HG03159 (cell line): Measurements from ENCODE around the gene ADAMTSL2.

Source experiments
- ATAC-seq: cut with Tn5 transposase; IDR thresholded peaks from one replicate; pipeline ENCODE4 v1.9.1; 2021; ENCODE audit warnings: mild to moderate bottlenecking, moderate library complexity; ENCODE audit not compliant: unreplicated experiment

ADAMTSL2 gene

DNA sequence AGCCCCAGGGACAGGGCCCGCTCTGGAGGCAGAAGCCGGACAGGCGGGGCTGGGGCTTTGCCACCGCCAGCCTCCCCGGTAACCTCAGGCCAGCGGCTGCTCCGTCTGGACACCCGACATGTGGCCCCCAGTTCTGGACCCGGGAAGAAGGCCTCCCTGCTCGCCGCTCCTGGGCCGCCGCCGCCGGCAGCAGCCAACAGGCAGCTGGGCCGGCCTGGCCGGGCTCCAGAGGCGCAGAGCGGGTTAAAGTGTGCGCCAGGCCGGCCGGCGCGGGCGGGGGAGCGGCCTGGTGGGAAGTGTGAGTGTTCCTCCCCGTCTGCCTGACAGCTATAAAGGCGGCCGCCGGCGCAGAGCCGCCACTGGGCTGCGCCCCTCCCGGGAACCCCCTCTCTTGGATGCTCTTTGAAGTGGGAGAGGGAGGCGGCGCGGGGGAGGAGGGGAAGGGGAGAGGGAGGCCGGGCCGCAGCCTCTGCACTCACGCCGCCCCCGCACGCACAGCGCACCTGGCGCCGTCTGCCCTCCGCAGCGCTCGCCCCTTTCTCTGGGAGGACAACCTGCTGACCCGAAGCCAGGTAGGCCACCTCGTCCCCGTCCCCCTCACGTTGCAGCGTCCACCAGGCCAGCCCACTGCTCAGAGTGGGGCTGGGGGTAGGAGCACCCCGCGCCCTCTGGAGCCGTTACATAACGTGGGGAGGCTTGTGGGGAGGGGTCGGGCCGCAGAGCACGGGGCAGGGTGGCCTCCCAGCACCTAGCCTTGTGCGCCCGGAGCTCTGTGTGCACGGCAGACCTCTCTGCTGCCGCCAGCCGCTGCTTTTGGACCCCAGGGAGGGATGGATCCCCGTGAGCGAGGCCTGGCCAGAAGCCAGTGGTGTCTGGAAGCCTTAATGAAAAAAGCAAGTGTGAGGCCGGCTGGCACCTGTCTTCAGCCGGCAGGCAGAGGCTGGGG lies at the start of gene ADAMTSL2:
TSS of gene ADAMTSL2 (plus strand) at position 359 of the 946 bp plus-strand sequence. CDS start 2,009 bp downstream, outside the sequence.
- no peak for ATAC-seq

DNA sequence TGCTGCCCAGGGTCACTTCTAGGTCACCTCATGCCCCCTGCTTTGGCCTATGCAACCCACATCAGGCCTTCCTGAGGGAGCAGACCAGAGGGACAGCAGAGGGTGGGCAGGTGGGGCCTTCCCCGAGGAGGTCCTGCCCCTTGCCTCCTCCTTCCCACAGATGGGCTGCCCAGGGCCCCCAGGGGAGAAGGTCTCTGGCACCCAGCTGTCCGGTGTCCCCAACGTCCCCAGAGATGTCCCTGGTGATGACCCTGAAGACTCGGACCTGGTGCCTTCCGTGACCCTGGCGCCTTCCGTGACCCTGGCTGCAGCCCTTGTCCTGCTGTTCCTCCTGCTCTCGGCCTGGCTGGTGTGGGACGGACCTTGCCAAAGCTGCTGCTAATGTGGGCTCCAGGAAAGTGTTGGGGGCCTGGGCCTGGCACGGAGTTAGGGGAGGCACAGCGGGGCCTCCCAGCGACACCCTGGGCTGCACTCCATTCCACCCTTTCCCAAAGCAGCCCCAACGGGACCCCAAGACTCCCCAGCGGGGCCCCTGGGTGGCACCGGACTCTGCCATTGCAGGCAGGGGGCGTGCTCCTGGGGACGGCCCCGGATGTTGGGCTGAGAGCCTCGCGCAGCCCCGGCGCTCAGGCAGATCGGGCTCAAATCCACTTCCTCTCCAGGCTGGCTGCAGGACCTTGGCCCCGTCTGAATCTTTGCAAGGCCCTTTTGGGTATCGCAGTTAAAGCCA lies 48.8 kb upstream of the ADAMTSL2 start:
- ATAC-seq = peak; percentile 30

DNA sequence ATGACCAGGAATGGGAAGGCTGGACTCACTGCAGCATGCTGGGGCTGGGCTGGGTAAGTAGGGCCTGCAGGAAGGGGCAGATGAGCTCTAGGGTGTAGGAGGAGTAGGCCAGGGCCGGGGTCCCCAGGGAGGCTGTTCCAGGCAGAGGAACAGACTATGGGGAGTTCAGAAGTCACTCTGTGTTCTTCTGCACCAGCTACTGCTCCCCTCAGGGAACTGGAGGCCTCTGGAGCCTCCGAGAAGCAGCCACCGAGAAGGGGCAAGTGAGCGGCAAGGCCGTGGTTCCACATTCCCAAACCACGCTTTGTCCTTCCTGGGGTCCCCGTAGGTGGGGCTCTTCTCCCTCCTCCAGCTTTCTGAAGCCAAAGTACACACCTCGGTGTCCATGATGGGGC lies 47.2 kb upstream of the ADAMTSL2 start:
- no peak for ATAC-seq

DNA sequence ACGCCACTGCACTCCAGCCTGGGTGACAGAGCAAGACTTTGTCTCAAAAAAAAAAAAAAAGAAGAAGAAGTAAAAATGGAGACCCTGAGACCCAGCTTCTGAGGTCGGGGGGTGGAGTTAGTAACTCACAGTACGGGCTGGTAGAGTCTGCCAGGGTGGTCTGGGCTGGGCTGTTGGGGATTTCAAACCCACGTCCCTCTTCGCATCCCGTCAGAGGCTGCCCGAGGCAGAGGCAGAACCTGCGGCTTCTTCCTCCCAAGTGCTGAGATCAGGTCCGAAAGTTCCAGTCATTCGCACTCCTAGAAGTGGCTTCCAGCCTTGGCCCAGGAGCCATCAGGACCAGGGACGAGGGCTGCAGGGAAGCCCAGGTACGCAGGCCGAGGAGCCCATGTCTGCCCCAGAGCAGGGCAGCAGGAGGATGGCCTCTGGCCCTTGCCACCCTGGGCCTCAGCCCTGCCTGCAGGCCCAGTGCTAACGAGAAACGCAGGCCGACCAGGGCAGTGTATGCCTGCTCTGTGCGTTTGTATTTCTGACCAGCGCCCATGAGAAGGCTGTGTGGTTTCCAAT lies 45.7 kb upstream of the ADAMTSL2 start:
- no peak for ATAC-seq

DNA sequence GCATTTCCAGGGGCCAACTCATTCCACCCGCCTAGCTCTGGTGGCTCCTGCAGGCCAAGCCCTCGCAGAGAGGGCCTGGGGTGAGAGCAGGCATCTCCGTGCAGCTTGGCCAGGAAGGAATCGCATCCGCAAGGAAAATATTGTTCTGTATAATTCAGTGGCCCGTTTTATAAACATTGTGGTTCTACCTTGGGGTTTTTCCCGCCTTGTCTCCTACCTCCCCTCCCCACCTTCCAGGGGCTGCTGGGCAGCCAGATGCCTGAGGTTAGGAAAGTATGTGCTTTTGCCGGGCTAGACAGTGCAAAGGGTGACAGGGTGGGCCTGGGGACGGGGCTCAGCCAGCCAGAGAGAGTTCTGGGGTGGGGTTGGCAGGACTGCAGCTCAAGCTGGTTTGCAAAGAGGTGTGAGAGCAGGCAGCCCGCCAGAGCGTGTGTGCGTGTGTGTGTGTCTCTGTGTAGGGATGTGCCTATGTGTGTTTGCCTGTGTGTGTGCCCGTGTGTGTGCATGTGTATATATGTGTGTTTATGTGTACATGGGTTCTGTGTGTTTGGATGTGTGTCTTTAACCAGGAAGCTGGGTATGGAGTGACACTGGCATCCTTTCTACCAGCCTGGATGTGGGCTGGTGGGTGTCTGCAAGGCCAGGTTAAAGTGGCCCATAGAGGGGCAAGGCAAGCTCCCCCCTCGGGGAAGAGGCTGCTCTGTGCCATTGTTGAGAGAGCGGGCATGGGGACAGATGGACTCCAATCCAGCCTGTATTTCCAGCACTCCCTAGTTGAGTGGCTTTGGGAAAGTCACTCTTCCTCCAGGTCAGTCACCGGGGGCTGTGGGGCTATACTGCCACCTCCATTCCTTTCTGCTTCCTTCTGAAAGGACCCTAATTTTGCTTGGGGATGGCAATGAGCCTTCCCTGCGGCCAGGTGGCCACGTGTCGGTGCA lies 45.0 kb upstream of the ADAMTSL2 start:
- ATAC-seq = no peak

DNA sequence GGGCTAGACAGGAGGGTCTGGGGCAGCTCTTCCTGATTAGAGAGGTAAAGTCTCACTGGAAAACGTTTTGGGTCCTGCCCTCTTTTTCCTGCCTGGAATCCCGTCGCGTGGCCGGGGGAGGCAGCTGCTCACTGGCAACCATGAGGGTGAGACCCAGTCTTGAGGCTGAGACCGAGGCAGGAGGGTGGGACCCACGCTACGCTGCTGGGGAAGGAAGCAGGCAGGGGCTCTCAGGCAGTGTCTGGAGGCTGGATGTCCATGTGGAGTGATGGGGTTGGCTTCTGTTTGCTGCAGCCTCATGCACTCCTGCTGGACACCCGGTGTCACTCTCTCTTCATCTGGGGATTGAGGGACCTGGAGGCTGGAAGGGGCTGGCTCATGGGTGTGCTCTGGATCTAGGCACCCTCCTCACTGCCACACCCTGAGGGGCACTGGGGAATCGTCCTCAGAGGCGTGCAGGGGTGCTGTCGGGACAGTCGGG lies 44.3 kb upstream of the ADAMTSL2 start:
- ATAC-seq = no peak

DNA sequence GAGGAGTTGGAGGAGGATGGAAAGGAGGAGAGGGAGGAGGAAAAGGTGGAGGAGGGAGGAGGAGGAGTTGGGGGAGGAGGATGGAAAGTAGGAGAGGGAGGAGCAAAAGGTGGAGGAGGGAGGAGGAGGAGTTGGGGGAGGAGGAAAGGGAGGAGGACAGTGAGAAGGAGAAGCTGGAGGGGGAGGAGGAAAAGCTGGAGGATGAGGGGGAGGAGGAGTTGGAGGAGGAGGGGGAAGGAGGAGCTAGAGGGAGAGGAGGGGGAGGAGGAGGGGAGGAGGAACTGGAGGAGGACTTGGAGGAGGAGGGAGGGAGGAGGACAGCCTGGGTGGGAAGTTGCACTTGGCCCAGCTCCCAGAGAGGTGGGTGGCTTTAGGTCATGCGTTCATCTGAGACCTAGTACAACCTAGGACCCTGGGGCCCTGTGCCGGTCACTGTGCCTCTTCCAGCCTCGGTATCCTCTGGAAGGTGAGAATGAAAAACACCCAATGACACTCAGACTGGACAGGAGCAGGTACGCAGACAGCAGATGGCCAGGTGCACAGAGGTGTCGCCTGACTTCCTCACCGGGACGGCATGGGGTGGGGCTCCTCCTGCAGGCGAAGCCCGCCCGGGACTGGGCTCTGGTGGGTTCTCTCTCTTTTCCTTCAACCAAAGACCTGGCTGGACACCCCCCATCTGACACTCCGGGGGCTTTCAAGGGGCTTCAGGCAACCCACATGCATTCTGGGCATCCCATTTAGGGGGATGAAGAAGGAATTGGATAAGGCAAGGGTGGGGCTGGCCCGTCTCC lies 43.4 kb upstream of the ADAMTSL2 start:
- ATAC-seq = no peak

DNA sequence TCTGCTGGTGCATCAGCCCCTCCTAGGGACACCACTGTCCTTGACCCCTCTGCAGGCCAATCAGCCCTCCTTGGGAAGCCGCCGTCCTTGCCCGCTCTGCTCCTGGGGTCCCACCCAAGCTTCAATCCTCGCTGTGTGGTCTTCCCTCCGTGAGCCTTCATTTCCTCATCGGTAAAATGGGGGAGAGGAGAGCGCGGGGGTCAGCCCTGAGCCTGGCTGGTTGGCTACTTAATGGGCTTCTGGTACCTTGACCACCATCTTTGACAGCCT lies 42.9 kb upstream of the ADAMTSL2 start:
- no peak for ATAC-seq

DNA sequence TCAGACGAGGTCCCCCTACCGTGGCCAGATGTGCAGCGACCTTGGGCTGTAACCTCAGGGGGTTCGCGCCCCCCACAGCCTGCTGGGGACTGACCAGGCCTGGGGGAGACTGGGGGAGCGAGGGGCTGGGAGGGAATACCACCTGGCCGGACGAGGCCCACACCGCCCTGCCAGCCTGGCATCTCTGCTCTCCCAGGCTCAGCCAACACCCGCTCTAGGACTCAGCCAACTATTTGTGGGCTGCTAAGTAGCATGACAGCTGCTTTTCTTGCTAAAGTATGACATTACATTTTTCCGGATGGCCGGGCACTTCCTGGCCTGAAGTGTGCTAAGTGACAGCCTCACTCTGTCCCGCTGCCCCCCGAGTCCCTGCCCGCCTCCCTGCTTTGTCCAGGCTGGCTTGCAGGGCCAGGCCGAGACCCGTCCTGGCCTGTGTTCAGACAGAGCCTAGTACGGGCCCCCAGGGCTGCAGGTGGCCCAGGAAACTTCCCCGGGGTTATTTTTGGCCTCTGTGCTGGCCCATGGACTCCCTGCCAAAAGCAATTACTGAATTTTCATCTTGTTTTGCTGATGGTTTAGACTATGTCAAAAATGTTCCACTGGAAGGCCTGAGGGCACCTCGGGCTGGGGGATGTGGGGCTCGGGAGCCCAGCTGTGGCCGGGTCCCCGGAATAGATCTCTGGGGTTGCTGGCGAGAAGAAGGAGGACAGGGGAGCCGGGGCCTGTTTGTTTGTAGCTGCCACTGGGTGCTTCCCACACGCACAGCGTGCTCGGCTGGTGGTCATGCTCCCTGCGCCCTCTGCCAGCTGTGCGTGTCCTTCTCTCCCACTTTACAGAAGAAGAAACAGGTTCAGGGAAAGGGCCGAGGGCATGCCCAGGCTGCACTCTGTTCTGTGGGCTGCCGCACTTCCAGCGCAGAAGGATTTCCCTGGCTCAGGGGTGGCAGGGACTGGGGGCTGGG lies 42.2 kb upstream of the ADAMTSL2 start:
- ATAC-seq = no peak

DNA sequence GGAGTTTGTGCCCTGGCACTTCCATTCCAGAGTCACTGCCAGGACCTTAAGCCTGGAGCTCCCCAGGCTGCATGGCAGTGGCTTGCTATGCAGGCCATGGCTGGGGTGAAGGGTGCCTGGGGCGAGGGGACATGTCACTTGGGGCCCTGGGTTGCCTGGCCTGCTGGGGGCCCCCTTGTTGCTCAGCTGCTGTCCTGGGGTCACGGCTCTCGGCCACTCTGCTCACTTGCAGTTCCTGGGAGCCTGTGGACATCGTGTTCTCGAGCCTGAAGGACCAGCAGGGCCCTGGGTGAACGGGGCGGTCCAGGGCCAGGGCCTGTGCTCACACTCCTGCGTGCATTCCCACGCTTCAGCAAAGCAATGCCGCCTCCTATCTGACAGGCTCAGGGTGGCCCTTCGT lies 41.1 kb upstream of the ADAMTSL2 start:
- no peak for ATAC-seq

DNA sequence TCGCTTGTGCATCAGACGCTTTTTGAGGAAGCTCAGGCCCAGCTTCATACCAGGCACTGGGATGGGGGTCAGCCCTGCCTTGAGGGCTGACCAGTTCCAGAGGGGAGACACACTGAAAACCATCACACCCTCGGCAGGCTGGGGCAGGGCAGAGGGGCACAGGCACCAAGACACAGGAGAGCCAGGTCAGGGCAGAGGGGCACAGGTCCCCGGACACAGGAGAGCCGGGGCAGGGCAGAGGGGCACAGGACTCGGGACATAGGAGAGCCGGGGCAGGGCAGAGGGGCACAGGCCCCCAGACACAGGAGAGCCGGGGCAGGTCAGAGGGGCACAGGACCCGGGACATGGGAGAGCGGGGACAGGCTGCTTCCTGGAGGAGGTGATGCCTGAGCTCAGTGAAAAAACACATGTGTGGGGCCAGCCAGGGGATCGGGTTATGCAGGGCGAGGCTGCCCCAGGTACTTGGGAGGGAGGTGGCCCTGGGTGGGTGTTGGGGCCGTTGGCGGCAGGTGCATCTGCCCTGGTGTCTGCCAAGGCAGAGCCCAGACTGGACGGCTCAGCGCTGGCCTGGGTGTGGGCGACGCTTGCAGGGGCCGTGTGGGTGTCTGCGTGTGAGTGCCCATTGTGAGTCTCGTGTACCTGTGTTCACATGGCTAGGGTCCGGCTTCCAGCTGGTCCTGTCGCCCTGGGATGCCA lies 40.5 kb upstream of the ADAMTSL2 start:
- no peak for ATAC-seq

DNA sequence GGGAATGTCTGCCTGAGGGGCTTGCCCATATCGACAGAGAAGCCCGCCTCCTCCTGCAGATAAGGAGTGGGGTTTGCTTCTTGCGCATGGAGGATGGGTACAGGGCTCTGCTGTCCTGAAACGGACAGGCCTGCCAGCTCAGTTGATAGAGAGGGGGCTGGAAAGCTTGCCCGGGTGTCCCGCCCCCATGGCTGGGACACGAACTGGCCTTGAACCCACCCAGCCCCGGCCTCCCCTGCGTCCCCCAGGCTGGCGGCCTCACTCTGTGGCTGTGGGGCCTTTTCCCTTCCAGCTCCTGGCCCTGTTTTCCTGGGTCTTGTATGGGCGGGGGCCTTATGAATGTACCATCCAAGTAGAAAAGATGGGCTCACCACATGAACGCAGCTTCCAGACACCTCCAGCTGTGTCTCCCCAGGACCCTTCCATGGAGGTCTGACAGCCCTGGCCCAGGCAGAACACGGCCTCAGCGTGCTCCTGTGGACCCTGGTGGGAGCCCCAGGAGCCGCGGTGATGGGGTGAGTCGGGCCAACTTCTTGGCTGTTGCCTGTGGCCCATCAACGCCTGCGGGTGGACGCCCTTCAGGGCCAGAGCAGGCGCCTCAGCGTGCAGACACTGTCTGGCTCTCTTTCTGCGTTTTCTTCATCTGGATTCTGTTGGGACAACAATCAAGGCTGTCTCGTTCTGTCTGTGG lies 39.7 kb upstream of the ADAMTSL2 start:
- no peak for ATAC-seq

DNA sequence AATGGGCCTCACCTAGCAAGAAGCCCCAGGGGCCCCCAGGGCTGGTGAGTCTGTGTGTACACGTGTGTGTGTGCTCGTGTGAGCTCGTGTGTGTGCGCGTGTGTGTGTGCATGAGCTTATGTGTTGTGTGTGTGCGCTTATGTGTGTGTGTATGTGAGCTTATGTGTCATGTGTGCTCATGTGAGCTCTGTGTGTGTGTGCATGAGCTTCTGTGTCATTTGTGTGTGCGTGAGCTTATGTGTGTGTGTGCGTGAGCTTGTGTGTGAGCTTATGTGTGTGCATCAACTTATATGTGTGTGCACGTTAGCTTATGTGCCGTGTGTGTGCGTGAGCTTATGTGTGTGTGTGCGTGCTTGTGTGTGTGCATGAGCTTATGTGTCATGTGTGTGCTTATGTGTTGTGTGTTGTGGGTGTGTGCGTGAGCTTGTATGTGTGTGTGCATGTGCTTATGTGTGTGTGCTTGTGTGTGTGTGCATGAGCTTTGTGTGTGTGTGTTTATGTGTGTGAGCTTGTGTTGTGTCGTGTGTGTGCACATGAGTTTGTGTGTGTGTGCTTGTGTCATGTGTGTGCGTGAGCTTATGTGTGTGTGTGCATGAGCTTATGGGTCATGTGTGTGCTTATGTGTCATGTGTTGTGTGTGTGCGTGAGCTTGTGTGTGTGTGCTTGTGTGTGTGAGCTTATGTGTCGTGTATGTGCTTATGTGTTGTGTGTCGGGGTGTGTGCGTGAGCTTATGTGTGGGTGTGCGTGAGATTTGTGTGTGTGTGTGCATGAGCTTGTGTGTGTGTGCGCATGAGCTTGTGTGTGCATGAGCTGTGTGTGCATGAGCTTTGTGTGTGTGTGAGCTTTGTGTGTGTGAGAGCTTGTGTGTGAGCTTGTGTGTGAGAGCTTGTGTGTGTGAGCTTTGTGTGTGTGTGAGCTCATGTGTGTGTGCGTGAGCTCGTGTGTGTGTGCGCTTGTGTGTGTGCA lies 38.9 kb upstream of the ADAMTSL2 start:
- no peak for ATAC-seq

DNA sequence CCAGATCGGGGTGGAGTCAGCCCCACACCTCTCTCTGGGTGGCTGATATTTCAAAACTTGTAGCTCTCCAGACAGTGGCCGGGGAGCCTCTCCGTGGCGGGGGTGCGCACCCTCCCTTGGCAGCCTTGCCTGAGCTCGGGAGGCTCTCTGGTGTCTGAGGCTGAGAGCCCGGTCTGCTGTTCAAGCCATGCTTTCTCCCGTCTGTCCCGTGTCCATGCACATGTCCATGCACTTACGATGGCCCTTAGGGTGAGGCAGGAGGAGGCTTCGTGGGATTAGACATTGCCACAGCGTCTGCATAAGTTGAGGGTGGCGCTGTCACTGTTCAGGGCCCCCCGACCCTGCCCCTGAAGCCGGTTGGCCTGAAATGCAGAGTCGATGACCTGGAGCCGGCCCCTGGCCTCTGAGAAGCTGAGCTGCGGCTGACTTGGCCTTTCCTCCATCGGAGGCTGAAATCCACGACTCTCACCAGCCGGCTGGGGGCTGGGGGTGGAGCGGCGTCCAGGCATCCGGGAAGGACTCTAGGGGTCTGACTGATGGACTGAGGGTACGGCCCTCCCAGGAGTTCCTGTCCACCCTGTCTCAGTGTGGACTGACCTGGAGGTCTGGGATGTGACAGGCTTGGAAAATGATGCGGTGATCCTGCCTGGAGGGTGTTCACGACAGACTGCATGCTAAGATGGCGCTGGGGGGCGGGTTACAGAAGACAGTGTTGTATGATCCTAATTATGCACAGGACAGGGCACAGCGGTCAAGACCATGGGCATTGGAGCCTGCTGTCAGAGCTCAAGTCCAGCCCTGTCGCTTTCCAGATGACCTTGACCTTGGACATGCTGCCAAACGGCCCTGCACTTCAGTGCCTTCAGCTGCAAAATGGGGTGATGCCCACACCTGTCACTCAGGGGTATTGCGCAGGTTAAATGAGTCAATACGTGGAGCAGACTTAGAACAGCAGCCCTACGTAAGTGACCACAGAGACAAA lies 37.4 kb upstream of the ADAMTSL2 start:
- ATAC-seq = no peak
